Ovary (tissue), 3 donors: ENCODE results near the gene ZMYM4.

ENCODE experiments used
- EP300 ChIP-seq: sonication (generic); formaldehyde crosslinking; IDR thresholded peaks from one replicate; pipeline ENCODE4 v1.6.1; 2017; ENCODE audit warnings: antibody characterized with exemption
- POLR2A ChIP-seq: fragments of 450-650 bp; IDR thresholded peaks from one replicate; pipeline ENCODE4 v1.6.1; 2017; ENCODE audit warnings: antibody characterized with exemption, mild to moderate bottlenecking, moderate library complexity
- TF ChIP-seq, protein P1 (sequence below), 3 donors: fragments of 450-650 bp in 2 of 3; fragments of 200-600 bp in 1 of 3; IDR thresholded peaks; one replicate each; pipeline versions ENCODE4 v1.5.1 to v1.8.0; 2016 to 2022; ENCODE audit warnings: antibody characterized with exemption in 3 of 3, mild to moderate bottlenecking in 1 of 3
- donor health status: DM: no; HTN: no; CAD: no.

DNA sequence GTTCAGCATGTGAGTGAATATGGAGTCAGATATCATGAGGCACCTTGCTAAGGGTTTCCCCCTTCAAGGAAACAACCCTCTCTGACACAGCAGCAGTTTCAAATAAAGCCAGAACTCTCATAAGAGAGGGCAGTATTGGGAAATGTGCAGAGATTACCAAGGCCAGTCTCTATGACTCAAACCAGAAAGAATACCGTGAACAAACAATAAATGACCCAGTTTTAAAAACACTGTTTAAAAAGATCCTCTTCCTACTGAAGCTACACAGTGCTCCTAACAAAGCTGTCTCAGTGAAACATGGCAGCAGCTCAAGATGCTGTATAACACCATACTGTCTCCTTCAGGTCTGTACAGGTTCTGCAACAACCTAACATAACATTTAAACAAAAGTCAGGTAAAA is 186.1 kb downstream of the ZMYM4 start:
- TF ChIP-seq, protein P1, sequence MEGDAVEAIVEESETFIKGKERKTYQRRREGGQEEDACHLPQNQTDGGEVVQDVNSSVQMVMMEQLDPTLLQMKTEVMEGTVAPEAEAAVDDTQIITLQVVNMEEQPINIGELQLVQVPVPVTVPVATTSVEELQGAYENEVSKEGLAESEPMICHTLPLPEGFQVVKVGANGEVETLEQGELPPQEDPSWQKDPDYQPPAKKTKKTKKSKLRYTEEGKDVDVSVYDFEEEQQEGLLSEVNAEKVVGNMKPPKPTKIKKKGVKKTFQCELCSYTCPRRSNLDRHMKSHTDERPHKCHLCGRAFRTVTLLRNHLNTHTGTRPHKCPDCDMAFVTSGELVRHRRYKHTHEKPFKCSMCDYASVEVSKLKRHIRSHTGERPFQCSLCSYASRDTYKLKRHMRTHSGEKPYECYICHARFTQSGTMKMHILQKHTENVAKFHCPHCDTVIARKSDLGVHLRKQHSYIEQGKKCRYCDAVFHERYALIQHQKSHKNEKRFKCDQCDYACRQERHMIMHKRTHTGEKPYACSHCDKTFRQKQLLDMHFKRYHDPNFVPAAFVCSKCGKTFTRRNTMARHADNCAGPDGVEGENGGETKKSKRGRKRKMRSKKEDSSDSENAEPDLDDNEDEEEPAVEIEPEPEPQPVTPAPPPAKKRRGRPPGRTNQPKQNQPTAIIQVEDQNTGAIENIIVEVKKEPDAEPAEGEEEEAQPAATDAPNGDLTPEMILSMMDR (IDR thresholded peaks at IDR 0.05), result no peak
- TF ChIP-seq POLR2A (no peak), EP300 (no peak)
